OCI-LY1 (cell line): ENCODE results near the gene WDFY4.

Experiments used
- CTCF ChIP-seq: fragments of 200-600 bp; sonication (generic), shearing (Covaris generic); IDR thresholded peaks from 2 replicates; pipeline ENCODE4 v1.5.1; 2017; ENCODE audit warnings: mild to moderate bottlenecking, antibody characterized with exemption, low read length, moderate library complexity, mixed read lengths
- EZH2 ChIP-seq: fragments of 200-600 bp; sonication (generic), shearing (Covaris generic); IDR thresholded peaks from 2 replicates; pipeline ENCODE4 v1.8.0; 2017; ENCODE audit warnings: borderline replicate concordance, mixed run types, mild to moderate bottlenecking, antibody characterized with exemption, low read length, moderate library complexity, mixed read lengths

- no peak for TF ChIP-seq CTCF
- TF ChIP-seq EZH2, result no peak
Observed at GRCh38 chr10:48843198-48843597, 158.5 kb downstream of the WDFY4 start.
